Neutrophil (primary cell): ENCODE measurements around the gene TRIM69.
A peak's percentile ranks its signal among the peaks of the same experiment; 100 is the strongest.

Experiments used
- H3K27ac ChIP-seq: fragments of 200-600 bp; sonication (generic); 2 replicates; pipeline ENCODE4 v1.5.1; 2016; ENCODE audit warnings: mild to moderate bottlenecking, moderate library complexity
- H3K27me3 ChIP-seq: fragments of 200-600 bp; sonication (generic); 2 replicates; pipeline ENCODE4 v1.6.0; 2016; ENCODE audit warnings: mild to moderate bottlenecking
- H3K36me3 ChIP-seq: fragments of 200-600 bp; sonication (generic); 2 replicates; pipeline ENCODE4 v1.5.1; 2017
- H3K4me1 ChIP-seq, 2 experiments: fragments of 200-600 bp in 1 of 2; sonication (generic) in 1 of 2; 1 replicate in 1 of 2; 2 replicates in 1 of 2; pipeline versions ENCODE4 v1.5.1 to v1.6.1; 2013 to 2016; ENCODE audit warnings: low read depth in 1 of 2, low read length in 1 of 2, mild to moderate bottlenecking in 1 of 2, moderate library complexity in 1 of 2; ENCODE audit not compliant: control insufficient read depth in 1 of 2, insufficient read depth in 1 of 2
- H3K4me3 ChIP-seq, 2 experiments: fragments of 200-600 bp in 1 of 2; sonication (generic) in 1 of 2; 1 replicate in 1 of 2; 2 replicates in 1 of 2; pipeline ENCODE4 v1.5.1; 2013 to 2016; ENCODE audit warnings: low read depth in 1 of 2, low read length in 1 of 2, mild to moderate bottlenecking in 1 of 2, moderate library complexity in 1 of 2
- H3K9me3 ChIP-seq: fragments of 200-600 bp; sonication (generic); 2 replicates; pipeline ENCODE4 v1.5.1; 2016
- CTCF ChIP-seq: fragments of 200-600 bp; sonication (generic); IDR thresholded peaks from 2 replicates; pipeline ENCODE4 v1.5.1; 2016; ENCODE audit warnings: antibody characterized with exemption

TRIM69 gene

GRCh38 chr15:44713006-44713966 is 23.0 kb upstream of the TRIM69 start:
- no peak for TF ChIP-seq CTCF
- Histone ChIP-seq H3K4me1 (peaks cover 51 to 58% of the 10 kb centered on the region in 2 experiments), H3K27ac (peak overlapping the region; percentile 96), H3K9me3 (peaks cover 6% of the 10 kb centered on the region), H3K27me3 (no peaks in the 10 kb centered on the region), H3K36me3 (peaks cover 60% of the 10 kb centered on the region), H3K4me3 (peak overlapping the region; percentile 100)

GRCh38 chr15:44715142-44715796 is 21.1 kb upstream of the TRIM69 start:
- Histone ChIP-seq H3K4me1 (peaks cover 49 to 64% of the 10 kb centered on the region in 2 experiments), H3K27ac (peak overlapping the region; percentile 96), H3K27me3 (no peaks in the 10 kb centered on the region), H3K36me3 (peaks cover 80% of the 10 kb centered on the region), H3K4me3 (peak overlapping the region; percentile 100), H3K9me3 (peaks cover 6% of the 10 kb centered on the region)
- TF ChIP-seq CTCF, result no peak

- H3K36me3 ChIP-seq, result peaks cover 86% of the 10 kb centered on the region
- H3K27ac ChIP-seq, result peak overlapping the region; percentile 96
- H3K4me1 ChIP-seq, result peaks cover 52 to 70% of the 10 kb centered on the region in 2 experiments
Observed at GRCh38 chr15:44715797-44716334, 20.5 kb upstream of the TRIM69 start.

GRCh38 chr15:44716983-44717602 is 19.2 kb upstream of the TRIM69 start:
- peaks cover 87% of the 10 kb centered on the region for H3K36me3 ChIP-seq
- H3K4me1 ChIP-seq, result peaks cover 58 to 82% of the 10 kb centered on the region in 2 experiments
- no peak for TF ChIP-seq CTCF
- no peaks in the 10 kb centered on the region for H3K27me3 ChIP-seq
- H3K9me3 ChIP-seq, result peaks cover 6% of the 10 kb centered on the region
- peak overlapping the region; percentile 96 for H3K27ac ChIP-seq
- no peak overlapping the region for H3K4me3 ChIP-seq

More at GRCh38 chr15:44715797-44716334, 20.5 kb upstream of the TRIM69 start:
- peak overlapping the region in 1 of 2 experiments; percentile 100 for H3K4me3 ChIP-seq
- no peaks in the 10 kb centered on the region for H3K27me3 ChIP-seq
- peaks cover 6% of the 10 kb centered on the region for H3K9me3 ChIP-seq
- no peak for TF ChIP-seq CTCF
